Measurements from ENCODE around the gene CPNE1.

CPNE1 gene

DNA sequence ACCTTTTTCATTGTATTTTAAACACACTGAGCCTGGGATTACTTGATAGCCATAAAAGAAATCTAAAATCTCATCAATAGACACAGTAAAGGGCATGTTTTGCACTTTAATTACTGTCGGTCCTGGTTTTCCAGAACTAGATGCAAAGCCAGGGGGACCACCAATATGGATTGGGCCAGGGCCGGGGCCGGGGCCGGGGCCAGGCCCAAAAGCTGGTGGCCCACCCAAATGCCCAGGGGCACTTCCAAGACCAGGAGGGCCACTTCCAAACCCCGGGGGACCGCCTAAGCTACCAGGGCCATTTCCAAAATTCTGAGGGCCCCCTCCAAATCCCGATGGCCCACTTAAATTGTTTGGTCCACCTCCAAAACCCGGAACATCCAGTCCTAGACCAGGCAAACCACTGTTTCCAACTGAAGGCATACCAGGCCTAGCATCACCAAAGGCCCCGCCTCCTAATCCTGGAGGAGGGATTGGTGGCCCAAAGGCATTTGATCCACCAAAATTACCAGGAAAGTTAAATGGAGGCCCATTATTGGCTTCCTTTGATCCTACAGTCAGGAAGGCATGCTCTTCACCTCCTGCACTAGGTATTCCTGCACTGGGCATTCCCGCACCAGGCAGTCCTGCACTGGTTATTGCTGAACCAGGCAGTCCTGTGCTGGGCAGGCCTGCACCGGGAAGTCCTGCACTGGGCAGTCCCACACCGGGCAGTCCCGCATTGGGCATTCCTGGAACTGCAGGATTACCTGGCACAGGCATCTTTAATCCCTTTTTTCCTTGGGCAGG lies 11.9 kb downstream of the CPNE1 start:
- DNase-seq = no peak

GRCh38 chr20:35651958-35652357 lies 12.7 kb downstream of the CPNE1 start:
- DNase-seq = no peak

GRCh38 chr20:35650632-35651031 lies 14.1 kb downstream of the CPNE1 start:
- no peak for DNase-seq

DNA sequence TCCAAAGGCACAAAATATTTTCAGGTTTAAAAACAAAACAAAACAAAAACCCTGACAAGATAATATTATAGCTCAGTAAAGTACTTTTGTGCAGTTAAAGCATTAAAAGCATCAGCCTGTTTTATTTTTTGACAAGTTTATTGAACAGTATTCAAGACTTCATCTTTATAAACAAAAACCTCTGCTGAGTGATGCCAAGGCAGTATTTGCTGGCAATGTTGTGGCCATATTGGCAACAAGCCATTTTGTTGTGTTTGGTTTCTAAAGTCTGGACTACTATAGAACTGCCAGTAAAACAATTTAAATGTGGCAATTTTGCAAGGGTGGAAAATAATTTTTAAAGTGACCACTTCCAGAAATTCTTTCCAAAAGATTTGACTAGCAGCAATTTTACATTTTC lies 15.9 kb downstream of the CPNE1 start:
- DNase-seq = no peak

DNA sequence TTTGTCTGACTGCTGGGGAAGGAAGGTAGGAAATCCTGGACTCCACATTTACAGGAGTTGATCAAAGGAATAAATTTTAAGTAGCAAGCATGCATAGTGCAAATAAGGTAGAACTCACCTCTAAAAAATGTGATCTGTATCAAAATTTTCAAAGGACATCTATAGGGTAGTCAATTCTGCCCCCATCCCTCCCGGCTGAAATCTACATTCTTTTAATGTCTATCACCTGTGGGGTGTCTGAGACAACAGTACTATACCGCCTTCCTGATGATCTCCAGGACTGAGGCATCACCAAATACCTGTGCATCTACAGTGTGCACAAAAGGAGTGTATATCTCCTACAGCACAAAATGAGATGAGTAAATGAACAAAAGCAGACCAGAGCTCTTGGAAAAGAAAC lies 19.9 kb downstream of the CPNE1 start:
- no peak for DNase-seq

DNA sequence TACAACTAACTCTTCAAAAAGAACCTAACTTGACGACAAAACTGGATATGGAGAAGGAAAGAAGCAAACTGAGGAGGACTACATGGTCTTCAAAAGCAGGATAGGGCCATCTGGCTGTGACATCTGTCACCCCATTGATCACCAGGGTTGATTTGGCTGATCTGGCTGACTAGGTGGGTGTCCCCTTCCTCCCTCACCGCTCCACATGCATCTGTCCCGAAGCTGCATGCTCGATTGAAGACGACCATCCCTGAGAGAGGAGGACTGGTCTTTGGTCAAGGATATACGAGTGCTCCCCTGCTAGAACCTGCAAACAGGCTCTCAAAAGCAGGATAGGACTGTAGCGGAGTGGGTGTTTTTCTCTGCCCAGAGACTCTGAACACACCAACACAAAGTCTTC lies 21.7 kb downstream of the CPNE1 start:
- DNase-seq = no peak

- no peak for DNase-seq
Observed at GRCh38 chr20:35641743-35642142, 23.0 kb downstream of the CPNE1 start.

DNA sequence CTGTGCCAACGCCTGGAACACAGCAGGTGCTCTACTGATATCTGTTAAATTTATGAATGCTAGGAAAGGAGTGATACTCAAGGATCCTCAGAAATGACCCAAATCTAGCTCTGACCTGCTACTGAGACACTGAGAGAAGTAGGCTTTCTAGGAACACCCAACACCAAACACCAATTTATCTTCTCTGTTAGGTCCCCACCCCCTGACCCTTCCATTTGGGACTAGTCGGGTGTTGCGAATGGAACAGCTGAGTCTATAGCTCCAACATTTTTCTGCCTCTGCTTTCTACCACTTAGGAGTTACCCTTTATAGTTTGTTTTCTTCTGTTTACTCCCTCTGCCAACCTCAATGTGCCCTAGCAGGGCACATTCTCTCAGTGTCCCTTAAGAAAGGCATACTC lies 24.0 kb downstream of the CPNE1 start:
- no peak for DNase-seq

DNA sequence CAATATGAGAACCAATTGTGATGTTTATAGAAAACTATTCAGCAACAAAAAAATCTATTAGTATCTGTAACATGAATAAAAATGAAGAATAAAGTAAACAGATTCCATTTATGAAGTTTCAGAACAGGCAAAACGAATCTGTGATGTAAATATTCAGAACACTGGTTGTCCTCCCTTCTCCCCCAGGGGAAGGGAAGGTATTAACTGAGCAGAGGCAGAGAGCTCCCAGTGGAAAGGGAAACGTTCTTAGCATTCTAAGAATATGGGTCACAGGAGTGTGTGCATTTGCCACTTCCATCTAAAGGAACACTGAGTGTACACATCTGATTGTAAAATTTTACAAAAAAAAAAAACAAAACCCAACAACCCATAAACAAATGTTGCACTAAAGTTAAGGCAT lies 25.9 kb downstream of the CPNE1 start:
- DNase-seq = no peak

GRCh38 chr20:35637276-35637675 lies 27.4 kb downstream of the CPNE1 start:
- no peak for DNase-seq

DNA sequence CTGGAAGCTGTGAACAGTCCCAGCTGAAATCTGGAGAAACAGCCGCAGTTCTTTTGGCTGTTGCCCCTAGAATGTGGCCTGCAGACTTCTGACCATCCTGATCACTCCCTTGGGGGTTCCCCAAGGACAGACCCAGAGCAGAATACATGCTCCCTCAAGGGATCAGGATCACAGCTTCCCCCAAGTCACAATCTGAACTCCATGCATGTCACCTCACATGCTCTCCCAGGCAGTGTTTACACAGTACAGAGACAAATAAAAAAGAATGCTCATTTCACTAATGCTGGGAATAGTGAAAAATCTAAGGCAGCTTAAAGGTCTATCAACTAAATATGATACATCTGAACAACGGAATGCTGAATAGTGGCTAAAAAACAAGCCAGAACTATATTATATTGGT lies 28.6 kb downstream of the CPNE1 start:
- no peak for DNase-seq

GRCh38 chr20:35635652-35636051 lies 29.0 kb downstream of the CPNE1 start:
- DNase-seq = no peak

DNA sequence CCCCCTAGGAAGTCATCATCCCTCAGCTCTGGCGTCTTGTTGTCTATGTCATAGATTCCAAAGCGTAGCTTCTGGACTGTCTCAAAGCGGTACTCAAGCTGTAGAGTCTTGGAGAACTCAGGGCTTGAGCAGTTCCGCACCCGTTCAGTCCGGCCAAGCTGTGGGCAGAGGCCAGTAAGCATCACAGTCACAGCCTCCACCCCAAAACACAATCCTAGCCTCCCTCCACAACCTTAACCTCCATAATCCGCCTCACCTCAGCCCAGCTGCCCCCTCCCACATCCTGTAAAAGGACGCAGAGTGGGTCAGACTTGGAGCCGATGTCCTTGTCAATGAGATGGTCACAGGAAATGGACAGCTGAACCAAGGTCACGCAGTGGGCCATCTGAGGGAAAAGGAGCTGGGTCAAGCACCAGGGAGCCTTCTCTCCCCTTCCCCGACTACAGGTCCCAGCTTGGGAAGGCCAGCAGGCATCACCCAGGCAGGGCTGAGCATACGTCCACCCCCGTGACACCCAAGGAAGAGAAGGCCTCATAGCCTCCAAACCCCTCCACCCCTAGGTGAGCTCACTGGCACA lies 32.1 kb downstream of the CPNE1 start:
- DNase-seq = no peak

DNA sequence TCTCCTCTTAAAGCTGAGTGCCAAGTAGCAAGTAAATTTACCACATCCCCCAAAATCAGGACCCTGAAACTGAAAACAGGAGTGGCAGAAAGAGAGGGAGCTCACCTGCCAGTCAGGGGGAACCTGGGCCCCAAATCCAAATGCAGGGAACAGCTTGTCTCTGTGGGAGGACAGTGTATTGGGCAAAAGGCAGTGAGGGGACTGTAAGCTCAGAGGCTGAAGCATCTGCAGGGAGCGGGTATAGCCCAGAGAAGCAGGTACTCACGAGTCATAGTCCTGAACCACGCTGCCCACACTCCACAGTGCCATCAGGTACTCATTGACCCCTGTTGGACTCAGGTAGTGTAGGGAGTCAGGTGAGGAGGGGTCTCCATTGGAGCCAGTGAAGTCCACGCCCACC lies 34.1 kb downstream of the CPNE1 start:
- no peak for DNase-seq

- no peak for DNase-seq
Observed at GRCh38 chr20:35629427-35630145, 35.1 kb downstream of the CPNE1 start.

DNA sequence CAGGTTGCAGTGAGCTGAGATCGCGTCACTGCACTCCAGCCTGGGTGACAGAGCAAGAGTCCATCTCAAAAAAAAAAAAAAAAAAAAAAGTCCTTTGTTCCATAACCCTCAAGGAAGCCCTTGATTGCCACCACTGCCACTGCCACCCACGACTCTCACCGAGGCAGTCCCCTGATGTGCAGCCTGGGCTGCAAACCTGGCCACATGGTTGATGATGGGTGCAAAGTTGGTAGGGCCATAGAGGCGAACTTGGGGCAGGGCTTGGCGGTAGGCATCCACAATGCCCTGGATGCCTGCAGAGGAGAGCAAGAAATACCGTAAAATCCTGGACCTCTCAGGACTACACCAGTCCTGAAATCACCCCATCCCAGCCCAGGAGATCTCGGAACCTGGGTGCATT lies 37.6 kb downstream of the CPNE1 start:
- no peak for DNase-seq

DNA sequence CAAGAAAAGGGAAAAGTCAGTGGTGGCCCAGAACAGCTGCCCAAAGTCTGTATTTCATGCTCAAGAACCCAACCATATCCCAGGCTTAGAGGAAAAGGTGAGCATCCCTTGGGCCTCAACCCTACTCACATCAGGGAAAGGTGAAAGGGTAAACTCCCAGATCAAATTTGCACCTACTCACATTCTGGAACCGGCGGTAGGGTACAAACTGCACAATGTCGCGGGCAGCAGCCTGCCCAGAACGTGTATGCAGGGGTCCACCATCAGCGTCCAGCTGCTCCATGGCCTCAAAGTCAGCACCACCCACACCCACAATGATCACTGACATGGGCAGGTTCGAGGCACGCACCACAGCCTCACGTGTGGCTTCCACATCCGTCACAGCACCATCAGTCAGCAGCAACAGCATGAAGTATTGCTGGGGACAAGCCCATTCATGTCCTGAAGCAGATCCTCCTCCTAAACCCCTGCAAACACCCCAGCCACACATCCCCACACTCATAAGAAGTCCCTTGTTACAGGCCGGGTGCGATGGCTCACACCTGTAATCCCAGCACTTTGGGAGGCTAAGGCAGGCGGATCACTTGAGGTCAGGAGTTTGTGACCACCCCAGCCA lies 38.2 kb downstream of the CPNE1 start:
- no peak for DNase-seq

DNA sequence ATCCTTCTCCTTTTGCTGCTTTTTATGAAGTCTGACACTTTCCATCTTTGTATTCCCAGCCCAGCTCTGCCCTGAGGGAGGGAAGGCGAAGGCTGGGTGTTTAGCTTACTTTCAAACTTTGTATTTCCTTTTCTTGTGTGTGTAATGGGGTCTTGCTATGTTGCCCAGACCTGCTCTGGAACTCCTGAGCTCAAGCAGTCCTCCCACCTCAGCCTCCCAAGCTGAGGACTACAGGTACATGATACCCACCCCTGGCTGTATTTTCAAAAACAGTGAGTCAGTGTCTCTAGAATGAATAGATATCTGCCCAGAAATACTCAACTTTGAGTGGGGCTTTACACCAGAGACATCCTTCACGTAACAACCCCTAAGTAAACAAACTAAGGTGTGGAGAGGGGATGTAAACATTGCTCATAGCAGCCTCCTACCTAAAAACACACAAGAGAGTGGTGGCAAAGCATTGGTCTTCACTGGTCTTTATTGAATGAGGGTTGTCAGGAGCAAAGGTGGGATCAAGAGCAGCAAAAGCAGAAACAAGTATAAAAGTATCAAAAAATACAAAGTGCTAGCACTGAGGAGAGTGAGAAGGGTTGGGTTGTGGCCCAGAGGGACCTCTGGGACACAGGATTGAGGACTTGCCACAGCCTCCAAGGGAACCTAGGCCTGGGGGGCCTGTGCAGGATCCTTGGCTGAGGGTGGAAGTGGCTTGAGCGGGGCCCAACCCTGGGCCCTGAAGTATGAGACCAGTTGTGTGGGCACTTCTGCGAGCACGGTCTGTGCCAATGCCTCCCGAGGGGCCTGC lies 38.9 kb downstream of the CPNE1 start:
- DNase-seq = no peak

- DNase-seq = no peak
Observed at GRCh38 chr20:35621560-35621946, 43.1 kb downstream of the CPNE1 start.

- no peak for DNase-seq
Observed at GRCh38 chr20:35620818-35621559, 43.7 kb downstream of the CPNE1 start.

- no peak for DNase-seq
Observed at GRCh38 chr20:35619196-35620095, 45.3 kb downstream of the CPNE1 start.
